Stimulated activated naive CD8-positive, alpha-beta T cell treated with anti-CD3 and anti-CD28 coated beads, Interleukin-15, Interleukin-2, amounts not matched to agents 100 ng/mL and 50 ng/mL, for 24 hours (primary cell): ENCODE measurements around the gene DYNLT5.
"Not testable (repeated sequence)": the region's sequence is repeated elsewhere in the genome, so short reads cannot be mapped to it uniquely, and the experiment has no call there.

Experiments
- H3K27ac Mint-ChIP-seq: one replicate; pipeline ENCODE4 v1.8.0; 2021; ENCODE audit warnings: mild to moderate bottlenecking, mixed read lengths
- H3K27me3 Mint-ChIP-seq: one replicate; pipeline ENCODE4 v1.8.0; 2021; ENCODE audit warnings: mixed read lengths
- H3K36me3 Mint-ChIP-seq: one replicate; pipeline ENCODE4 v1.8.0; 2021; ENCODE audit warnings: low read depth, mixed read lengths
- H3K4me1 Mint-ChIP-seq: one replicate; pipeline ENCODE4 v1.8.0; 2021; ENCODE audit warnings: low read depth, mixed read lengths
- H3K4me3 Mint-ChIP-seq: one replicate; pipeline ENCODE4 v1.8.0; 2021; ENCODE audit warnings: mild to moderate bottlenecking, mixed read lengths
- H3K9me3 Mint-ChIP-seq: one replicate; pipeline ENCODE4 v1.8.0; 2021; ENCODE audit warnings: mixed read lengths

The DYNLT5 gene

GRCh38 chr1:66733348-66734017 is 18.8 kb upstream of the DYNLT5 start:
- Mint-ChIP-seq H3K9me3 (no peaks in the 10 kb centered on the region), H3K27me3 (no peaks in the 10 kb centered on the region), H3K27ac (no peak overlapping the region), H3K4me1 (peaks cover 20% of the 10 kb centered on the region), H3K36me3 (peaks cover 3% of the 10 kb centered on the region), H3K4me3 (no peak overlapping the region)

- H3K27me3 Mint-ChIP-seq, H3K27ac Mint-ChIP-seq, H3K36me3 Mint-ChIP-seq, H3K9me3 Mint-ChIP-seq, H3K4me3 Mint-ChIP-seq: not testable (repeated sequence)
- H3K4me1 Mint-ChIP-seq: peaks cover 16% of the 10 kb centered on the region
Observed at GRCh38 chr1:66734531-66734930, 17.7 kb upstream of the DYNLT5 start.

- Mint-ChIP-seq H3K4me1 (peaks cover 9% of the 10 kb centered on the region), H3K27me3 (no peaks in the 10 kb centered on the region), H3K36me3 (no peaks in the 10 kb centered on the region), H3K4me3 (no peak overlapping the region), H3K9me3 (no peaks in the 10 kb centered on the region), H3K27ac (no peak overlapping the region)
Observed at GRCh38 chr1:66737836-66738235, 14.4 kb upstream of the DYNLT5 start.

- H3K36me3 Mint-ChIP-seq: no peaks in the 10 kb centered on the region
- no peaks in the 10 kb centered on the region for H3K9me3 Mint-ChIP-seq
- peaks cover 7% of the 10 kb centered on the region for H3K4me1 Mint-ChIP-seq
- H3K4me3 Mint-ChIP-seq: no peak overlapping the region
- peak overlapping the region; percentile 12 for H3K27ac Mint-ChIP-seq
- no peaks in the 10 kb centered on the region for H3K27me3 Mint-ChIP-seq
Observed at GRCh38 chr1:66739401-66740157, 12.7 kb upstream of the DYNLT5 start.

- H3K4me1 Mint-ChIP-seq: no peaks in the 10 kb centered on the region
- no peak overlapping the region for H3K27ac Mint-ChIP-seq
- H3K27me3 Mint-ChIP-seq: peaks cover 40% of the 10 kb centered on the region
- H3K36me3 Mint-ChIP-seq: no peaks in the 10 kb centered on the region
- no peak overlapping the region for H3K4me3 Mint-ChIP-seq
- H3K9me3 Mint-ChIP-seq: no peaks in the 10 kb centered on the region
Observed at GRCh38 chr1:66745451-66745850, 6.8 kb upstream of the DYNLT5 start.

- H3K4me3 Mint-ChIP-seq: no peak overlapping the region
- no peak overlapping the region for H3K27ac Mint-ChIP-seq
- no peaks in the 10 kb centered on the region for H3K9me3 Mint-ChIP-seq
- no peaks in the 10 kb centered on the region for H3K36me3 Mint-ChIP-seq
- peaks cover 60% of the 10 kb centered on the region for H3K27me3 Mint-ChIP-seq
- H3K4me1 Mint-ChIP-seq: peaks cover 7% of the 10 kb centered on the region
Observed at GRCh38 chr1:66747501-66747900, 4.8 kb upstream of the DYNLT5 start.

- Mint-ChIP-seq H3K36me3 (no peaks in the 10 kb centered on the region), H3K4me3 (no peak overlapping the region), H3K4me1 (peaks cover 13% of the 10 kb centered on the region), H3K27me3 (peaks cover 82% of the 10 kb centered on the region), H3K9me3 (no peaks in the 10 kb centered on the region), H3K27ac (no peak overlapping the region)
Observed at GRCh38 chr1:66750577-66750976, 1.7 kb upstream of the DYNLT5 start.

- no peaks in the 10 kb centered on the region for H3K36me3 Mint-ChIP-seq
- H3K27me3 Mint-ChIP-seq: peaks cover 82% of the 10 kb centered on the region
- H3K9me3 Mint-ChIP-seq: no peaks in the 10 kb centered on the region
- peaks cover 13% of the 10 kb centered on the region for H3K4me1 Mint-ChIP-seq
- no peak overlapping the region for H3K4me3 Mint-ChIP-seq
- H3K27ac Mint-ChIP-seq: no peak overlapping the region
Observed at GRCh38 chr1:66751160-66751559, 1.1 kb upstream of the DYNLT5 start.

- Mint-ChIP-seq H3K9me3 (no peaks in the 10 kb centered on the region), H3K36me3 (no peaks in the 10 kb centered on the region), H3K4me3 (peak overlapping the region; percentile 70), H3K4me1 (peaks cover 13% of the 10 kb centered on the region), H3K27me3 (peaks cover 75% of the 10 kb centered on the region), H3K27ac (no peak overlapping the region)
Observed at GRCh38 chr1:66752671-66753371, 562 bp downstream of the DYNLT5 start.

- no peaks in the 10 kb centered on the region for H3K9me3 Mint-ChIP-seq
- H3K4me3 Mint-ChIP-seq: no peak overlapping the region
- H3K27ac Mint-ChIP-seq: no peak overlapping the region
- peaks cover 30% of the 10 kb centered on the region for H3K27me3 Mint-ChIP-seq
- no peaks in the 10 kb centered on the region for H3K36me3 Mint-ChIP-seq
- peaks cover 3% of the 10 kb centered on the region for H3K4me1 Mint-ChIP-seq
Observed at GRCh38 chr1:66757722-66758240, 5.5 kb downstream of the DYNLT5 start.

- H3K9me3 Mint-ChIP-seq: no peaks in the 10 kb centered on the region
- H3K4me3 Mint-ChIP-seq: no peak overlapping the region
- H3K36me3 Mint-ChIP-seq: no peaks in the 10 kb centered on the region
- H3K27ac Mint-ChIP-seq: no peak overlapping the region
- no peaks in the 10 kb centered on the region for H3K4me1 Mint-ChIP-seq
- H3K27me3 Mint-ChIP-seq: peaks cover 25% of the 10 kb centered on the region
Observed at GRCh38 chr1:66758241-66758755, 6.0 kb downstream of the DYNLT5 start.

- Mint-ChIP-seq H3K27ac (no peak overlapping the region), H3K36me3 (no peaks in the 10 kb centered on the region), H3K4me3 (no peak overlapping the region), H3K4me1 (no peaks in the 10 kb centered on the region), H3K27me3 (peaks cover 6% of the 10 kb centered on the region), H3K9me3 (no peaks in the 10 kb centered on the region)
Observed at GRCh38 chr1:66760506-66760905, 8.2 kb downstream of the DYNLT5 start.

GRCh38 chr1:66761221-66761620 is 9.0 kb downstream of the DYNLT5 start:
- peaks cover 6% of the 10 kb centered on the region for H3K27me3 Mint-ChIP-seq
- H3K4me3 Mint-ChIP-seq: no peak overlapping the region
- H3K4me1 Mint-ChIP-seq: no peaks in the 10 kb centered on the region
- H3K27ac Mint-ChIP-seq: no peak overlapping the region
- no peaks in the 10 kb centered on the region for H3K36me3 Mint-ChIP-seq
- no peaks in the 10 kb centered on the region for H3K9me3 Mint-ChIP-seq

GRCh38 chr1:66764994-66765578 is 12.8 kb downstream of the DYNLT5 start:
- peaks cover 24% of the 10 kb centered on the region for H3K4me1 Mint-ChIP-seq
- H3K27ac Mint-ChIP-seq: no peak overlapping the region
- H3K9me3 Mint-ChIP-seq: no peaks in the 10 kb centered on the region
- H3K36me3 Mint-ChIP-seq: no peaks in the 10 kb centered on the region
- no peak overlapping the region for H3K4me3 Mint-ChIP-seq
- H3K27me3 Mint-ChIP-seq: no peaks in the 10 kb centered on the region

- H3K4me3 Mint-ChIP-seq: no peak overlapping the region
- H3K36me3 Mint-ChIP-seq: no peaks in the 10 kb centered on the region
- H3K4me1 Mint-ChIP-seq: peaks cover 36% of the 10 kb centered on the region
- no peaks in the 10 kb centered on the region for H3K9me3 Mint-ChIP-seq
- H3K27ac Mint-ChIP-seq: no peak overlapping the region
- H3K27me3 Mint-ChIP-seq: no peaks in the 10 kb centered on the region
Observed at GRCh38 chr1:66767626-66768025, 15.4 kb downstream of the DYNLT5 start.
